Neural cell (in vitro differentiated cells): Measurements from ENCODE around the gene PDPN.

Experiments
- EP300 ChIP-seq: fragments of 450-650 bp; conservative IDR thresholded peaks from 2 replicates; pipeline ENCODE4 v1.6.1; 2014; ENCODE audit warnings: antibody characterized with exemption, mild to moderate bottlenecking, moderate library complexity; ENCODE audit not compliant: poor library complexity, severe bottlenecking
- MXI1 ChIP-seq: fragments of 450-650 bp; conservative IDR thresholded peaks from 2 replicates; pipeline ENCODE4 v1.6.1; 2014; ENCODE audit warnings: antibody characterized with exemption, mild to moderate bottlenecking; ENCODE audit not compliant: poor library complexity, severe bottlenecking
- POLR2AphosphoS5 ChIP-seq: IDR thresholded peaks from 2 replicates; pipeline ENCODE4 v1.6.1; 2012

DNA sequence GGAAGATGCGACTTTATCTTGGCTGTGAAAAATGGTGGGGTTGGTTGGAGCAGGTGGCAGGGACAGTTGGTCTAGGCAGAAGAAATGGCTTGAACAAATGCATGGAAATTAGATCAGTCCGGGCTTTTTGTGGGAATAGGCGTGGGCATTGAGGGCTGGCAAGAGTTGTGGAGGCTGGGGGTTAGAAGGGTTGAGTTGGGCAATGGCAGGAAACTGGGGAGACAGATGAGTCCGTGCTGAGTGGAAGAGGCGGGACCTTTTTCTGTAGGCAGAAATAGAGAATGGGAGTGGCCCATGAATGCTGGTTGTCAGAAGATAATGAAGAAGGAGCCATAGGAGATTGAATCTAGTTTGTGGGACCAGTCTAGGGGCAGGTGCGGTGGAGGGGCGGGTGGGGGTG is 6.9 kb downstream of the PDPN start:
- TF ChIP-seq POLR2AphosphoS5 (no peak), MXI1 (no peak), EP300 (no peak)
